Measurements from ENCODE around the gene SH3RF2.

DNA sequence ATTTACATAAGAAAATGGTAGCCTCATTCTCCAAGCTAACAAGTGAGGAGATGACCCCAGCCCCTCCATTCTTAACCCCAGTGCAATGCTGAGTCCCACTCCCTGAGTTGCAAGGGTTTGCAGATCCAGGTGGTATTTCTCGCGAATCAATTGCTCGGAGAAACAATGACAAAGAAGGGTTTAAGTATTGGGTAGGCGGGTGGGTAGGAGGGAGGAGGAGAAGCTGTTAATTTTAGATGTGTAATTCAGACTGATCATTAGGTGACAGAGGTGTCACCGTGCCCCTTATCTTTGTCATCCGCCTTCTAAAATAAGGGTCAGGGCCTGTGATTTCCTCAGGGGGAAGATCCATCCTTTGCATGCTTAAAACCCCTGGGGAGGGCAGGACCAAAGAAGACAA is 17.0 kb upstream of the SH3RF2 start:
- TF ChIP-seq POLR2AphosphoS5 (IDR thresholded peaks at IDR 0.05; ENCODE audit: borderline replicate concordance, low read depth, low read length) (no peak), FOXP2 (optimal IDR thresholded peaks at IDR 0.05; ENCODE audit: control extremely low read depth, extremely low read length, insufficient read depth) (no peak), EZH2 (IDR thresholded peaks at IDR 0.05) (no peak)
